ENCODE measurements around the gene RRM2.
"Not testable (repeated sequence)": the region's sequence is repeated elsewhere in the genome, so short reads cannot be mapped to it uniquely, and the experiment has no call there.

RRM2 gene

GRCh38 chr2:10145519-10146357 lies 23.2 kb downstream of the RRM2 start:
- POLR2A ChIA-PET = interaction anchor here (0.9 kb wide), 1 partner anchor 17 kb away, joined by 5 read pairs; no protein-coding TSS in a partner anchor
- CTCF ChIA-PET = no interaction called here
- TF ChIP-seq ZNF384 (IDR thresholded peaks at IDR 0.05) = no peak
- DNase-seq (ENCODE audit: extremely low spot score) = no peak

GRCh38 chr2:10146366-10147005 lies 23.9 kb downstream of the RRM2 start:
- TF ChIP-seq LEF1 (IDR thresholded peaks at IDR 0.05; ENCODE audit: borderline replicate concordance) (no peak), FOXM1 (IDR thresholded peaks at IDR 0.05; ENCODE audit: borderline replicate concordance) (no peak), ZNF384 (IDR thresholded peaks at IDR 0.05) (no peak), SUZ12 (IDR thresholded peaks at IDR 0.05) (no peak), HDGF (IDR thresholded peaks at IDR 0.05; ENCODE audit: borderline replicate concordance) (no peak), FOXA1 (IDR thresholded peaks at IDR 0.05) (no peak), TARDBP (IDR thresholded peaks at IDR 0.05) (no peak), CTBP1 (IDR thresholded peaks at IDR 0.05; ENCODE audit: borderline replicate concordance) (no peak), ARNT (IDR thresholded peaks at IDR 0.05) (no peak), NFRKB (IDR thresholded peaks at IDR 0.05) (no peak), FOXK2 (IDR thresholded peaks at IDR 0.05) (no peak)
- ChIA-PET CTCF (no interaction called here), POLR2A (no interaction called here)
- no peak for DNase-seq (ENCODE audit: extremely low spot score)

GRCh38 chr2:10147050-10147660 lies 24.6 kb downstream of the RRM2 start:
- CTCF ChIA-PET; DNase-seq (ENCODE audit: extremely low spot score); POLR2A ChIA-PET: not testable (repeated sequence)

GRCh38 chr2:10148268-10148667 lies 25.7 kb downstream of the RRM2 start:
- peak; percentile 81 for TF ChIP-seq PKNOX1 (IDR thresholded peaks at IDR 0.05)
- no peak for TF ChIP-seq SP1 (IDR thresholded peaks at IDR 0.05)
- TF ChIP-seq FOXA1 (IDR thresholded peaks at IDR 0.05) = no peak
- no peak for TF ChIP-seq CTBP1 (IDR thresholded peaks at IDR 0.05; ENCODE audit: borderline replicate concordance)
- no peak for TF ChIP-seq HDGF (IDR thresholded peaks at IDR 0.05; ENCODE audit: borderline replicate concordance)
- POLR2A ChIA-PET = no interaction called here
- no peak for DNase-seq (ENCODE audit: extremely low spot score)
- CTCF ChIA-PET = no interaction called here

- ChIA-PET POLR2A (no interaction called here), CTCF (no interaction called here)
- DNase-seq (ENCODE audit: extremely low spot score) = no peak
- no peak for TF ChIP-seq FOXK2 (IDR thresholded peaks at IDR 0.05)
- TF ChIP-seq ARNT (IDR thresholded peaks at IDR 0.05) = no peak
- no peak for TF ChIP-seq LEF1 (IDR thresholded peaks at IDR 0.05; ENCODE audit: borderline replicate concordance)
- TF ChIP-seq TARDBP (IDR thresholded peaks at IDR 0.05) = no peak
- TF ChIP-seq HDGF (IDR thresholded peaks at IDR 0.05; ENCODE audit: borderline replicate concordance) = no peak
- no peak for TF ChIP-seq CTBP1 (IDR thresholded peaks at IDR 0.05; ENCODE audit: borderline replicate concordance)
- TF ChIP-seq FOXM1 (IDR thresholded peaks at IDR 0.05; ENCODE audit: borderline replicate concordance) = no peak
- TF ChIP-seq NFRKB (IDR thresholded peaks at IDR 0.05) = no peak
- no peak for TF ChIP-seq SUZ12 (IDR thresholded peaks at IDR 0.05)
- TF ChIP-seq L3MBTL2 (conservative IDR thresholded peaks at IDR 0.05) = no peak
- TF ChIP-seq BHLHE40 (IDR thresholded peaks at IDR 0.05; ENCODE audit: borderline replicate concordance) = no peak
- TF ChIP-seq SP1 (IDR thresholded peaks at IDR 0.05) = no peak
- no peak for TF ChIP-seq PKNOX1 (IDR thresholded peaks at IDR 0.05)
- no peak for TF ChIP-seq ZNF384 (IDR thresholded peaks at IDR 0.05)
- TF ChIP-seq ELF4 (IDR thresholded peaks at IDR 0.05) = no peak
- no peak for TF ChIP-seq FOXA1 (IDR thresholded peaks at IDR 0.05)
Observed at GRCh38 chr2:10149635-10150034, 27.1 kb downstream of the RRM2 start.

- POLR2A ChIA-PET = no interaction called here
- TF ChIP-seq PKNOX1 (IDR thresholded peaks at IDR 0.05) (no peak), FOXM1 (IDR thresholded peaks at IDR 0.05; ENCODE audit: borderline replicate concordance) (no peak), CTBP1 (IDR thresholded peaks at IDR 0.05; ENCODE audit: borderline replicate concordance) (no peak), ELF4 (IDR thresholded peaks at IDR 0.05) (no peak), FOXK2 (IDR thresholded peaks at IDR 0.05) (no peak), SP1 (IDR thresholded peaks at IDR 0.05) (no peak), HDGF (IDR thresholded peaks at IDR 0.05; ENCODE audit: borderline replicate concordance) (no peak), NFRKB (IDR thresholded peaks at IDR 0.05) (no peak), ARNT (IDR thresholded peaks at IDR 0.05) (no peak), TARDBP (IDR thresholded peaks at IDR 0.05) (no peak), ZNF384 (IDR thresholded peaks at IDR 0.05) (no peak), FOXA1 (IDR thresholded peaks at IDR 0.05) (no peak), LEF1 (IDR thresholded peaks at IDR 0.05; ENCODE audit: borderline replicate concordance) (no peak), BHLHE40 (IDR thresholded peaks at IDR 0.05; ENCODE audit: borderline replicate concordance) (no peak), SUZ12 (IDR thresholded peaks at IDR 0.05) (no peak)
- CTCF ChIA-PET = no interaction called here
- DNase-seq (ENCODE audit: extremely low spot score) = no peak
Observed at GRCh38 chr2:10150436-10150835, 27.9 kb downstream of the RRM2 start.

Data from HEK293T (cell line).